ENCODE measurements around the gene MUC4.
"Not testable (repeated sequence)": the region's sequence is repeated elsewhere in the genome, so short reads cannot be mapped to it uniquely, and the experiment has no call there.

The MUC4 gene

GRCh38 chr3:195738274-195739044, 73.3 kb downstream of the MUC4 start:
- ATAC-seq (ENCODE audit: insufficient read depth, low read depth) (no peak), DNase-seq (no peak)
- TF ChIP-seq CTCF (IDR thresholded peaks at IDR 0.05; ENCODE audit: borderline replicate concordance, extremely low read depth, low read length, poor library complexity, severe bottlenecking) = peak; percentile 13
- TF ChIP-seq EZH2 (IDR thresholded peaks at IDR 0.05; ENCODE audit: borderline replicate concordance, low read depth, low read length, severe bottlenecking) = no peak
- Histone ChIP-seq H3K36me3 (ENCODE audit: insufficient read depth, low read length) (no peaks in the 10 kb centered on the region), H3K4me2 (ENCODE audit: insufficient read depth, low read length) (no peak overlapping the region), H3K4me3 (ENCODE audit: low read depth in 1 of 2, low read length in 2 of 2) (no peak overlapping the region), H3K4me1 (ENCODE audit: insufficient read depth, low read length) (no peaks in the 10 kb centered on the region), H3K27me3 (ENCODE audit: insufficient read depth, low read length, poor library complexity) (peaks cover 15% of the 10 kb centered on the region), H3K79me2 (ENCODE audit: insufficient read depth, low read length) (no peaks in the 10 kb centered on the region), H3K9me3 (ENCODE audit: insufficient read depth, low read length, severe bottlenecking) (no peaks in the 10 kb centered on the region), H2AFZ (ENCODE audit: low read depth, low read length) (no peak overlapping the region), H3K27ac (ENCODE audit: low read length) (no peak overlapping the region), H4K20me1 (ENCODE audit: insufficient read depth, low read length) (0 out of 2 replicates have a peak, but pooled peaks cover 5% of the 10 kb centered on the region), H3K9ac (ENCODE audit: low read depth, low read length) (no peak overlapping the region)

- not testable (repeated sequence) for ATAC-seq (ENCODE audit: insufficient read depth, low read depth); H3K27ac ChIP-seq (ENCODE audit: low read length); H3K79me2 ChIP-seq (ENCODE audit: insufficient read depth, low read length); H3K4me1 ChIP-seq (ENCODE audit: insufficient read depth, low read length); H3K4me3 ChIP-seq (ENCODE audit: low read depth in 1 of 2, low read length in 2 of 2); H3K36me3 ChIP-seq (ENCODE audit: insufficient read depth, low read length); DNase-seq; H3K4me2 ChIP-seq (ENCODE audit: insufficient read depth, low read length); H2AFZ ChIP-seq (ENCODE audit: low read depth, low read length); H3K9me3 ChIP-seq (ENCODE audit: insufficient read depth, low read length, severe bottlenecking); H4K20me1 ChIP-seq (ENCODE audit: insufficient read depth, low read length); H3K9ac ChIP-seq (ENCODE audit: low read depth, low read length)
- H3K27me3 ChIP-seq (ENCODE audit: insufficient read depth, low read length, poor library complexity) = peaks cover 15% of the 10 kb centered on the region
These were observed 73.9 kb downstream of the MUC4 start for GRCh38 chr3:195737782-195738181.

GRCh38 chr3:195736866-195737490, 74.8 kb downstream of the MUC4 start:
- no peaks in the 10 kb centered on the region for H3K9me3 ChIP-seq (ENCODE audit: insufficient read depth, low read length, severe bottlenecking)
- ATAC-seq (ENCODE audit: insufficient read depth, low read depth) = no peak
- DNase-seq = no peak
- H2AFZ ChIP-seq (ENCODE audit: low read depth, low read length) = no peak overlapping the region
- H3K4me3 ChIP-seq (ENCODE audit: low read depth in 1 of 2, low read length in 2 of 2) = no peak overlapping the region
- no peaks in the 10 kb centered on the region for H3K79me2 ChIP-seq (ENCODE audit: insufficient read depth, low read length)
- TF ChIP-seq CTCF (IDR thresholded peaks at IDR 0.05; ENCODE audit: borderline replicate concordance, extremely low read depth, low read length, poor library complexity, severe bottlenecking) = no peak
- no peak for TF ChIP-seq EZH2 (IDR thresholded peaks at IDR 0.05; ENCODE audit: borderline replicate concordance, low read depth, low read length, severe bottlenecking)
- H3K9ac ChIP-seq (ENCODE audit: low read depth, low read length) = no peak overlapping the region
- 0 out of 2 replicates have a peak, but pooled peaks cover 5% of the 10 kb centered on the region for H4K20me1 ChIP-seq (ENCODE audit: insufficient read depth, low read length)
- no peak overlapping the region for H3K27ac ChIP-seq (ENCODE audit: low read length)
- no peak overlapping the region for H3K4me2 ChIP-seq (ENCODE audit: insufficient read depth, low read length)
- no peaks in the 10 kb centered on the region for H3K4me1 ChIP-seq (ENCODE audit: insufficient read depth, low read length)
- H3K36me3 ChIP-seq (ENCODE audit: insufficient read depth, low read length) = no peaks in the 10 kb centered on the region
- H3K27me3 ChIP-seq (ENCODE audit: insufficient read depth, low read length, poor library complexity) = peaks cover 15% of the 10 kb centered on the region

GRCh38 chr3:195735036-195735695, 76.6 kb downstream of the MUC4 start:
- no peak overlapping the region for H3K4me3 ChIP-seq (ENCODE audit: low read depth in 1 of 2, low read length in 2 of 2)
- no peak overlapping the region for H2AFZ ChIP-seq (ENCODE audit: low read depth, low read length)
- TF ChIP-seq CTCF (IDR thresholded peaks at IDR 0.05; ENCODE audit: borderline replicate concordance, extremely low read depth, low read length, poor library complexity, severe bottlenecking) (no peak), EZH2 (IDR thresholded peaks at IDR 0.05; ENCODE audit: borderline replicate concordance, low read depth, low read length, severe bottlenecking) (no peak)
- H3K27me3 ChIP-seq (ENCODE audit: insufficient read depth, low read length, poor library complexity) = peaks cover 15% of the 10 kb centered on the region
- no peak overlapping the region for H3K9ac ChIP-seq (ENCODE audit: low read depth, low read length)
- H3K4me2 ChIP-seq (ENCODE audit: insufficient read depth, low read length) = no peak overlapping the region
- H3K36me3 ChIP-seq (ENCODE audit: insufficient read depth, low read length) = no peaks in the 10 kb centered on the region
- H4K20me1 ChIP-seq (ENCODE audit: insufficient read depth, low read length) = 0 out of 2 replicates have a peak, but pooled peaks cover 5% of the 10 kb centered on the region
- H3K27ac ChIP-seq (ENCODE audit: low read length) = no peak overlapping the region
- H3K79me2 ChIP-seq (ENCODE audit: insufficient read depth, low read length) = no peaks in the 10 kb centered on the region
- no peaks in the 10 kb centered on the region for H3K9me3 ChIP-seq (ENCODE audit: insufficient read depth, low read length, severe bottlenecking)
- ATAC-seq (ENCODE audit: insufficient read depth, low read depth) = no peak
- no peak for DNase-seq
- no peaks in the 10 kb centered on the region for H3K4me1 ChIP-seq (ENCODE audit: insufficient read depth, low read length)

Data from DND-41 (cell line).